ENCODE results near the gene APRT. TPM values are rescaled to one million over a fixed set of nuclear protein-coding genes. Genes with fewer than 3 reads are reported as not detected.

APRT gene
- total and polyA plus RNA-seq, 9 of the 15 experiments (the other 6 are each of a cell fraction or from before 2014, with no cell fraction given): 41.7 to 409 (median 146) TPM

GRCh38 chr16:88775825-88776224 is 35.9 kb downstream of the APRT start:
- peaks cover 63 to 99% of the 10 kb centered on the region in 2 experiments for H3K4me1 ChIP-seq (replicated peaks in 1 of 2; ENCODE audit: control insufficient read depth in 2 of 2, insufficient read depth in 2 of 2, low read length in 2 of 2)
- FAIRE-seq (no peak), DNase-seq (ENCODE audit: extremely low read depth in 1 of 4, low spot score in 3 of 4) (no peak), ATAC-seq (no peak)
- H3K27me3 ChIP-seq (ENCODE audit: control insufficient read depth in 2 of 2, insufficient read depth in 2 of 2, low read length in 2 of 2): no peaks in the 10 kb centered on the region
- peaks cover 8% of the 10 kb centered on the region for H4K20me1 ChIP-seq (replicated peaks; ENCODE audit: control insufficient read depth, insufficient read depth, low read length)
- ChIA-PET POLR2A (interaction anchor here (0.9 to 1.8 kb wide), 3 partner anchors 9 to 17 kb away, joined by 4 to 8 read pairs (median 5); partner anchors contain the start of gene PIEZO1), CTCF (ENCODE audit: low intra/inter-chr PET ratio) (no interaction called here)
- no peaks in the 10 kb centered on the region for H3K9me3 ChIP-seq (replicated peaks; ENCODE audit: control insufficient read depth, insufficient read depth, low read depth, low read length)
- no peak overlapping the region for H2AFZ ChIP-seq (ENCODE audit: low read depth, low read length)
- peaks cover 99% of the 10 kb centered on the region for H3K79me2 ChIP-seq (ENCODE audit: control insufficient read depth, insufficient read depth, low read length)
- no peaks in the 10 kb centered on the region for H3K9me1 ChIP-seq (ENCODE audit: control insufficient read depth, insufficient read depth, low read length)
- H3K9ac ChIP-seq (ENCODE audit: insufficient read depth in 1 of 2, low read depth in 2 of 2, low read length in 2 of 2): peak overlapping the region in 1 of 2 experiments; percentile 11; a peak in 1 of 4 replicates
- intact Hi-C loops (cut with micrococcal nuclease) (loop anchor here (2.0 kb wide), 1 partner anchor 25 kb away; no protein-coding TSS in a partner anchor), in situ Hi-C loops (cut with MboI) (no loop called here)
- H3K4me3 ChIP-seq: no peak overlapping the region
- no peak overlapping the region for H3K4me2 ChIP-seq (ENCODE audit: insufficient read depth, low read length)
- no TSS peak for BruUV-seq (replicated peaks)
- peak overlapping the region; percentile 21; the same call in 1 of the 3 replicates for H3K27ac ChIP-seq (ENCODE audit: extremely low read depth, low read depth, low read length)
- WGBS (ENCODE audit: insufficient coverage, low coverage, missing lambda C conversion rate): 87% methylated on average over 17 of the region's 18 CpGs
- peaks cover 73% of the 10 kb centered on the region for H3K36me3 ChIP-seq (ENCODE audit: control insufficient read depth, insufficient read depth, low read length)
- no peak for TF ChIP-seq HMG20A (CRISPR knock-in tag; conservative IDR thresholded peaks at IDR 0.05)
- no peak for TF ChIP-seq L3MBTL2 (IDR thresholded peaks at IDR 0.05)
- TF ChIP-seq NR1H2 (CRISPR knock-in tag; IDR thresholded peaks at IDR 0.05): no peak
- peak; percentile 71; the same call in 1 of the 2 replicates for TF ChIP-seq POLR2G (IDR thresholded peaks at IDR 0.05; ENCODE audit: low read depth, low read length)
- TF ChIP-seq, protein P1, sequence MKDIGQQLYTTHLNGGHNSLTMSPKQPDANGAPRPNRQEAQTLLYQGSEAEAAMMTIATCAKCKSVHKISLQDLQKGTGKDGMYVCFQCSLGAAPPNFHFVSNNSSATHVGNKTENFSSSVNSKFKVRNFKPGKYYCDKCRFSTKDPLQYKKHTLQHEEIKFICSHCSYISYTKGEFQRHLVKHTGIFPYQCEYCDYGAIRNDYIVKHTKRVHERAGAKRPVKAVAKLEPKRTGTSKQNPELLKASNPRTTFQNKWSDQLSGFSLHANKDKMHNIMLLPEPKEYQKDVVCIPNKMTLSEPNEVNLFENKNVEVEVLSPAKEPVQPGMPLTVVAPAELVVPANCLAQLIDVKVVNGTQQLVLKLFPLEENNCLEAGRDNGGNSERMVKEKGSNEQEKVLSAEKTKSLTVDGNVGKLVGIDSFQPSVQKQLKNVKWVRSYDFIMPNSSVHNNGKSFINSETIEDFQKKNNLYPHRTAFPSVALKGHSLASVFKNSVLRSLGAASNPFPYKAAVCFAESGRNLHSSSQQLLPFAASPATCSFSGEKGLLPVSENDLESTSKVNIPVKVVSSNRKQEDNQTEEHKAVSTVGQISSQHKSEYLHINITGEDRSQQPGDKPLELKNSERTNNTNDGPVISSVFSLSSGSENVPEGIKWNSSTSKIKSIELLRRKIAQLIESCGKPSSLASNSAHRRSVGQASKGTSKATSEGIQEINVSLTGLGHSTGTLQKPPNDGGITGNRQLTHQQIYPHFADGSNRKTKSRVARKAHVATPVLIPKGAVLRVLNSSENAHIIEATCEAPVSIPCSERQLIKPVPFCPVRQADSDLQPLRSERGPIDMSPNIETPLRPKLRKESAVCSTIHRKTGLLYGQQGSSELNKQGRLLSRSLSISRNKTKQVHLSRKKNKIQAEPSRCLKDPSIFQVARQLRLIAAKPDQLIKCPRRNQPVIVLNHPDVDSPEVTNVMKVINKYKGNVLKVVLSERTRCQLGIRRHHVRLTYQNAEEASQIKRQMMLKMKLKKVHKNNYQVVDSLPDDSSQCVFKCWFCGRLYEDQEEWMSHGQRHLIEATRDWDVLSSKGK (CRISPR knock-in tag; IDR thresholded peaks at IDR 0.05): no peak
- no peak for TF ChIP-seq MYC (IDR thresholded peaks at IDR 0.05; ENCODE audit: low read depth, low read length)
- TF ChIP-seq MYC (CRISPR knock-in tag; IDR thresholded peaks at IDR 0.05; ENCODE audit: borderline replicate concordance, low read depth): no peak
- 0 out of 2 replicates have a peak, but pooled peaks have one; percentile 1 for TF ChIP-seq SUPT5H (IDR thresholded peaks at IDR 0.05)
- peak in 1 of 2 experiments; percentile 28 for TF ChIP-seq E2F6 (IDR thresholded peaks at IDR 0.05; ENCODE audit: borderline replicate concordance in 1 of 2, extremely low read depth in 1 of 2, insufficient read depth in 1 of 2, insufficient read length in 1 of 2, low read depth in 1 of 2, low read length in 1 of 2, poor library complexity in 1 of 2, severe bottlenecking in 1 of 2)
- TF ChIP-seq RERE (CRISPR knock-in tag; IDR thresholded peaks at IDR 0.05; ENCODE audit: borderline replicate concordance): no peak
